Keratinocyte (primary cell): ENCODE data around the gene CCDC141. TPM values are rescaled to one million over a fixed set of nuclear protein-coding genes. Genes with fewer than 3 reads are reported as not detected.

Experiments
- DNase-seq: peaks from one replicate; pipeline ENCODE4 v3.0.0-alpha.2; 2011; ENCODE audit warnings: low read depth, missing footprints, low spot score
- FAIRE-seq: peaks from 2 replicates; lab custom pipeline; 2011; peaks lifted over from hg19 to GRCh38; lab: Jason Lieb, UNC
- H2AFZ ChIP-seq: 2 replicates; pipeline ENCODE4 v1.6.0; 2012; ENCODE audit warnings: low read length, control low read depth, inconsistent platforms; ENCODE audit not compliant: control insufficient read depth
- H3K27ac ChIP-seq: 2 replicates; pipeline ENCODE4 v1.5.1; 2011; ENCODE audit warnings: low read length; ENCODE audit not compliant: control insufficient read depth, insufficient read depth
- H3K27me3 ChIP-seq: 3 replicates; pipeline ENCODE4 v1.6.0; 2011; ENCODE audit warnings: low read length; ENCODE audit not compliant: control insufficient read depth, insufficient read depth; ENCODE audit errors: extremely low read depth
- H3K36me3 ChIP-seq, 2 experiments: 2 replicates in 1 of 2; 3 replicates in 1 of 2; pipeline ENCODE4 v1.5.1; 2011; ENCODE audit warnings: low read length in 2 of 2, mild to moderate bottlenecking in 1 of 2; ENCODE audit not compliant: control insufficient read depth in 2 of 2, insufficient read depth in 2 of 2; ENCODE audit errors: extremely low read depth in 1 of 2
- H3K4me1 ChIP-seq: 3 replicates; pipeline ENCODE4 v1.5.1; 2011; ENCODE audit warnings: low read length; ENCODE audit not compliant: control insufficient read depth, insufficient read depth; ENCODE audit errors: extremely low read depth
- H3K4me2 ChIP-seq: 3 replicates; pipeline ENCODE4 v1.6.0; 2011; ENCODE audit warnings: low read depth, low read length; ENCODE audit not compliant: control insufficient read depth, insufficient read depth; ENCODE audit errors: extremely low read depth
- H3K4me3 ChIP-seq, 3 experiments: fragments of 200-600 bp in 1 of 3; sonication (generic) in 1 of 3; 2 replicates in 2 of 3; 3 replicates in 1 of 3; pipeline ENCODE4 v1.5.1; 2011 to 2016; ENCODE audit warnings: low read length in 3 of 3, mild to moderate bottlenecking in 3 of 3, control low read depth in 2 of 3, inconsistent platforms in 1 of 3, low read depth in 1 of 3, mixed read lengths in 1 of 3, mixed run types in 1 of 3, moderate library complexity in 1 of 3; ENCODE audit not compliant: control insufficient read depth in 2 of 3, insufficient read depth in 2 of 3; ENCODE audit errors: extremely low read depth in 1 of 3
- H3K79me2 ChIP-seq: 2 replicates; pipeline ENCODE4 v1.6.0; 2012; ENCODE audit warnings: low read length; ENCODE audit not compliant: control insufficient read depth, insufficient read depth
- H3K9ac ChIP-seq: 3 replicates; pipeline ENCODE4 v1.6.0; 2011; ENCODE audit warnings: low read length; ENCODE audit not compliant: control insufficient read depth, insufficient read depth; ENCODE audit errors: extremely low read depth
- H3K9me1 ChIP-seq: 3 replicates; pipeline ENCODE4 v1.6.0; 2011; ENCODE audit warnings: low read length; ENCODE audit not compliant: control insufficient read depth, insufficient read depth; ENCODE audit errors: extremely low read depth
- H3K9me3 ChIP-seq: 2 replicates; pipeline ENCODE4 v1.5.1; 2012; ENCODE audit warnings: low read depth, low read length; ENCODE audit not compliant: control insufficient read depth
- H4K20me1 ChIP-seq: 3 replicates; pipeline ENCODE4 v1.6.0; 2011; ENCODE audit warnings: low read length; ENCODE audit not compliant: control insufficient read depth, insufficient read depth; ENCODE audit errors: extremely low read depth
- CTCF ChIP-seq, 3 experiments: IDR thresholded peaks in 1 of 3; conservative IDR thresholded peaks in 1 of 3; optimal IDR thresholded peaks in 1 of 3; 2 replicates in 2 of 3; 3 replicates in 1 of 3; pipeline versions ENCODE3 to v1.5.1; 2011; ENCODE audit warnings: low read length in 3 of 3, mild to moderate bottlenecking in 3 of 3, moderate library complexity in 2 of 3, control low read depth in 1 of 3, inconsistent platforms in 1 of 3; ENCODE audit not compliant: insufficient read depth in 2 of 3; ENCODE audit errors: extremely low read depth in 1 of 3
- EZH2 ChIP-seq: IDR thresholded peaks from one replicate; pipeline ENCODE4 v1.6.1; 2012; ENCODE audit warnings: inconsistent platforms, mild to moderate bottlenecking, low read length, moderate library complexity
- dilution Hi-C: fragments of 300-500 bp; cut with MboI; formaldehyde crosslinking; loops from one replicate; pipeline ENCODE4 v1.7.0; 2020; ENCODE audit warnings: low sequenced_read_pairs; ENCODE audit not compliant: extremely low pct_ligation_motif_present
- polyA plus RNA-seq, 5 experiments: library from polyadenylated mRNA; depleted of rRNA in 3 of 5; stranded (reverse) in 3 of 5; stranded (forward) in 1 of 5; unstranded in 1 of 5; fragments of >200 nt; gene quantifications; 1 replicate in 1 of 5; 2 replicates in 3 of 5; 3 replicates in 1 of 5; pipeline versions ENCODE4 v1.2.1 to v1.2.3, GENCODE V29; 2011 to 2012; ENCODE audit warnings: missing spikeins in 2 of 5, low read depth in 1 of 5, low replicate concordance in 1 of 5

CCDC141 gene
- polyA plus RNA-seq, 1 donor (not counting 4 experiments of a cell fraction or from before 2014, with no cell fraction given), result not detected

GRCh38 chr2:178811901-178812300, 238.0 kb downstream of the CCDC141 start:
- no peak for TF ChIP-seq CTCF (optimal IDR thresholded peaks at IDR 0.05 in 1 of 3, IDR thresholded peaks at IDR 0.05 in 1 of 3, conservative IDR thresholded peaks at IDR 0.05 in 1 of 3; ENCODE audit: extremely low read depth in 1 of 3, insufficient read depth in 2 of 3, low read length in 3 of 3)
- no peak for TF ChIP-seq EZH2
- no peaks in the 10 kb centered on the region for H4K20me1 ChIP-seq
- FAIRE-seq (no peak), DNase-seq (no peak)
- no peaks in the 10 kb centered on the region for H3K9me1 ChIP-seq
- dilution Hi-C loops, result loop anchor here (25.0 kb wide), 1 partner anchor 100 kb away; no protein-coding TSS in a partner anchor
- H3K27ac ChIP-seq, result no peak overlapping the region
- H3K36me3 ChIP-seq, result no peaks in the 10 kb centered on the region
- no peak overlapping the region for H2AFZ ChIP-seq
- H3K4me2 ChIP-seq, result no peak overlapping the region
- H3K4me3 ChIP-seq, result no peak overlapping the region
- no peaks in the 10 kb centered on the region for H3K4me1 ChIP-seq
- H3K9ac ChIP-seq, result no peak overlapping the region
- no peaks in the 10 kb centered on the region for H3K79me2 ChIP-seq
- no peaks in the 10 kb centered on the region for H3K9me3 ChIP-seq
- no peaks in the 10 kb centered on the region for H3K27me3 ChIP-seq

- H4K20me1 ChIP-seq, result no peaks in the 10 kb centered on the region
- dilution Hi-C loops, result loop anchor here (25.0 kb wide), 1 partner anchor 101 kb away; no protein-coding TSS in a partner anchor
- H3K9me1 ChIP-seq, result no peaks in the 10 kb centered on the region
These were observed 238.9 kb downstream of the CCDC141 start for GRCh38 chr2:178811045-178811444.

More at GRCh38 chr2:178811045-178811444, 238.9 kb downstream of the CCDC141 start:
- Histone ChIP-seq H3K27me3 (no peaks in the 10 kb centered on the region), H3K27ac (no peak overlapping the region), H3K36me3 (no peaks in the 10 kb centered on the region), H2AFZ (no peak overlapping the region), H3K79me2 (no peaks in the 10 kb centered on the region), H3K4me3 (no peak overlapping the region), H3K9me3 (no peaks in the 10 kb centered on the region), H3K4me2 (no peak overlapping the region), H3K9ac (no peak overlapping the region), H3K4me1 (no peaks in the 10 kb centered on the region)
- FAIRE-seq, result no peak
- no peak for TF ChIP-seq EZH2
- no peak for TF ChIP-seq CTCF (optimal IDR thresholded peaks at IDR 0.05 in 1 of 3, IDR thresholded peaks at IDR 0.05 in 1 of 3, conservative IDR thresholded peaks at IDR 0.05 in 1 of 3; ENCODE audit: extremely low read depth in 1 of 3, insufficient read depth in 2 of 3, low read length in 3 of 3)
- DNase-seq, result no peak
